ENCODE data around the gene DYNLT2B.

- no peak for TF ChIP-seq CTCF (conservative IDR thresholded peaks at IDR 0.05; ENCODE audit: low read length)
- no peak for TF ChIP-seq EZH2phosphoT487 (IDR thresholded peaks at IDR 0.05; ENCODE audit: borderline replicate concordance)
Observed at GRCh38 chr3:196272826-196273225, 45.2 kb downstream of the DYNLT2B start.
